GM10847 (cell line): ENCODE data around the gene UBL7.

Experiments
- POLR2A ChIP-seq: IDR thresholded peaks from 2 replicates; pipeline ENCODE4 v1.6.1; 2011; ENCODE audit not compliant: insufficient read length; ENCODE audit errors: extremely low read depth

Gene UBL7

DNA sequence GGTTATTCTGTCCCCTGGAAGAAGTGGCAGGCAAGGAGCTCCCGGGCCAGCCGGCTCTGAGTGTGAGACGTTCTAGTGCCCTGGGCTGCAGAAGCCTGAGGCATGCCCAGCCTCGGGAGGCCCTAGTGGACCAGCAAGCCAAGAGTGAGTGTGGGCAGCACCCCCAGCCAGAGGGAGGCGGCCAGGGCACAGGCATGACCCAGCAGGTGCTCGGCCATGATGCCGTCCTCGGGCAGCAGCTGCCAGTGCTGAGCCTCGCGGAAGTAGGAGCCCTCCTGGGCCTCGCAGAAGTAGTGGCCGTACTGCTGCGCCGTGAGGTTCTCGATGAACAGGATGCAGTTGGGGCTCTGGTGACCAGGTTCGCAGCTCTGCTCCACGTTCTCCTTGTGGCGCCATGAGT, 50.5 kb downstream of the UBL7 start:
- TF ChIP-seq POLR2A = no peak

DNA sequence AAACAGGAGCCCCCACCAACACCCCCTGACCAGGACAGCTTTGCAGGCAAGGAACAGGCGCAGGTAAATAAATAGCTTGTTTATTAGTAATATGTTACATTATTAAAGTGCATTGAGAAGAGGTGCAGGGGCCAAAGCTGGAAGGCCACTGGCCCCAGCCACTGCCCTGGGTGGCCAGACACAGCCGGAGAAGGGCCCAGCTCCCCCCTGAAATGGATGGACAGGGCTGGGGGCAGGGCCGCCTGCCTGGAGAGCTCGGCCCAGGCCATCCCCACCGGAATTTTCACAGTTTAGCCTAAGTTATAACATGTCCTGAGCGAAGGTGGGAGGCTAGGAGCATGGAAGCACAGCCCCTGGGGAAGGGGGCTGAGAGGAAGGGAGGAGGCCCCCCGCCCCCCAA, 51.7 kb downstream of the UBL7 start:
- TF ChIP-seq POLR2A = no peak

DNA sequence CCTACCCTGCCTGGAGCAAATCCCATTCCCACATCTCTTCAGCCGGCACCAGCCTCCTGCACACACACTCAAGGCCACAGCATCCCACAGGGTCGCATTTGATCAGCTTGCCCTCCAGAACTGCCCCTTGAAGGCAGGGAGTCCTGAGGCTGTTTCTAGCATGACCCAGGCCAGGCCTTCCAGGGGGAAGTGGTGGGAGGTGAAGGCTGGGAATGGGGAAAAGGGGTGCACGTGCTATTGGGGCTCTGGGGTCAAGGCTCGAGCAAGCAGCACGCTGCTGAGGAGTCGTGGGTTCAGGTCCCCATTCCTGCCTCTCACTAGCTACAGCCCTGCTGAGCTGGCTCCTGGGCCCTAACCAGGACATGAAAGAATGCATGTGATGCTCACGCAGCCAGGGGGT, 52.1 kb downstream of the UBL7 start:
- TF ChIP-seq POLR2A = no peak

- no peak for TF ChIP-seq POLR2A
Observed at GRCh38 chr15:74408385-74408784, 52.6 kb downstream of the UBL7 start.

DNA sequence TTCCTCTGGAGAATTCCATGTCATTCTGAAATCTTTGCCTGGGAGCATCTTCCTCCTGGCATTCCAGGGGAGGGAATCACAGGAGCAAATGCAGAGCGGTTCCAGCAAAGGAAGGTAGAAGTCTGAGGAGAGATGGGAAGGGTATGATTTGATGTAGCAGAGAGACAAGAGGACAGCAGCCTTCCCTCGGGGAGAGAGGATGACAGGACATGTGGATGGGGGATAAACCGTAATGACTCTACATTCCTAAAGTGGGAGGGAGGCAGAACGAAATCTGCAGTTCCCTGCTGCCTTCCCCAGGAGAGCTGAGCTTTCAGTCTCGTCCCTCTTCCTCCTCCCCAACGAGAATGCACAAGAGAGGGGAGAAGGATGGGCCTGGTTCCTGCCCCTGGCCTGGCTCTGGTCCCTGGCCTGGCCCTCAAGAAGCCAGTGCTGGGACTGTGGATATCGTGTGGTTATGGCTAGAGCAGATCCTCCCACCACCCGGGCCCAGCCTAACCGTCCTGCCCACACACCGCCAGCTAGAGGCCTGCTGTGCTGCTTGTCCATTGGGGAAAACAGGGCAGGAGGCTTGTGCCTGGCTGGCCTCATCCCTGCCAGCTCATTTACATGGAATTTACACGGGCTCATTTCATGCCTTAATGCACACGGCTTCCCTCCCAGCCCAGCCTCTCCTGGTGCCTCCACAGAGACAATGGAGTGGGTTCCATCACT, 53.8 kb downstream of the UBL7 start:
- peak; percentile 40 for TF ChIP-seq POLR2A

DNA sequence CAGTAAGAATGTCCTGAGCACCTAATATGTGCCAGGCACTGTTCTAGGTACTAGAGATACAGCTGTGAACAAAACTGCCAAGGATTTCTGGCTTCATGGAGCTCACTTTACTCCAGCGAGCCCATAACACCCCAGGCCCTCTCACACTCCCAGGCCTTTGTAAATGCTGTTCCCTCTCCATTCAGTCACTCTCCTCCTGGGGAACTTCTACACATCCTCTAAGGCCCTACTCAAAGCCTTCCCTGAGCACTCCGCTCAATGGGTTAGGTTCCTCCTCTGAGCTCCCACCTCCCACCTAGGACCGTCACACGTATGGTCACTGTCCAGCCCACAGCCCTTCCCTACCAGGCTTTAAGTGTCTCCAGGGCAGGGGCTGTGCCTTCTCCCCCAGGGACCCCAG, 54.4 kb downstream of the UBL7 start:
- no peak for TF ChIP-seq POLR2A

DNA sequence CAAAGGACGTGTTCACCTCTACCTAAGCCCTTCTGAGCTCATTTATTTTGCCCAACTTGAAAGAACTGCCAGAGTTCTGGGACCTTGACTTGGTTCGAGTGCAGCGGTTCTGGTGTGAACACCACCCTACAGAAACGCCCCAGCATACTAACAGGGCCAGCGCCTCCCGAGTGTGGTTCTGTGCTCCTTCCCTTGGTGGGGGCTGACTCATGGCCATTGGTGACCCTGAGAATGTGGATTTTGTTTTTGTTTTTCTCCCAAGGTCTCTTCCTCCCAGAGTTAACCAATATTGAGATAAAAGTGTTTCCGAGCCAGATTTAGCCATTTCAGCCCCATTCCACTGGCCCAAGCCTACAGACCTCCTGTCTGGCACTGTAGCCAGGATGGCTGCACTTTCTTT, 55.1 kb downstream of the UBL7 start:
- TF ChIP-seq POLR2A = no peak

- TF ChIP-seq POLR2A = no peak
Observed at GRCh38 chr15:74403991-74404563, 56.9 kb downstream of the UBL7 start.

- TF ChIP-seq POLR2A = no peak
Observed at GRCh38 chr15:74403588-74403919, 57.4 kb downstream of the UBL7 start.

DNA sequence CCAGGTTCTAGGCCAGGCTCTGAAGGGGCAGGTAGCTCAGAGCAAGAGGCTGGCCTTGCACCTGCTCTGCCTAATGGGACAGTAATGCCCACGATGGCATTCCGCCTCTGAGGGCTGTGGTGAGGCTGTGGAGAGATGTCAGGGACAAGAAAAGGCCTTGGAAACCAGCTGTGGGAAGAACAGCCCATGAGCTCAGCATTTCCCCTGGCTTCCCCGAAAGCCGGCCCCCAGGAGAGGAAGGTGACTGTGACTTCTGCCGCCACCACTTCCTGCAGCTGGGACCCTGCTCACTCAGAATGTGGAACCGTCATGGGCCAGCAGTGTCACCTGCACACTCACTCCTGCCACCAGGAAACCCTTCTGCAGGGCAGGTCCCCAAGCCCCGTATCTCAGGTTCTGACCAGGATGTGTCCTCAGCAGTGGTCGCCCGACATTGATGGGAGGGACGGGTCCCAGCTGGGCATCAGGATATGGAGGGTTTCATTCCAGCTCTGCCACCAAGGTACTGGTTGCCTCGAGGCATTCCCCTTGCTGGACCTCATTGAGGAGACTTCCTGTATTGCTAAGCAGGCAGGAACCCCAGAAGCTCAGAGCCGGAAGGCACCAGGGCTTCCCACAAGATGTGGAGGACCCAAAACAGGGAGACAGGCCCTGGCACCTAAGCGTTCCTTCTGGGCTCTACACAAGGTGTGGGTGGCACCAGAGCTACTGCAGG, 57.9 kb downstream of the UBL7 start:
- no peak for TF ChIP-seq POLR2A

DNA sequence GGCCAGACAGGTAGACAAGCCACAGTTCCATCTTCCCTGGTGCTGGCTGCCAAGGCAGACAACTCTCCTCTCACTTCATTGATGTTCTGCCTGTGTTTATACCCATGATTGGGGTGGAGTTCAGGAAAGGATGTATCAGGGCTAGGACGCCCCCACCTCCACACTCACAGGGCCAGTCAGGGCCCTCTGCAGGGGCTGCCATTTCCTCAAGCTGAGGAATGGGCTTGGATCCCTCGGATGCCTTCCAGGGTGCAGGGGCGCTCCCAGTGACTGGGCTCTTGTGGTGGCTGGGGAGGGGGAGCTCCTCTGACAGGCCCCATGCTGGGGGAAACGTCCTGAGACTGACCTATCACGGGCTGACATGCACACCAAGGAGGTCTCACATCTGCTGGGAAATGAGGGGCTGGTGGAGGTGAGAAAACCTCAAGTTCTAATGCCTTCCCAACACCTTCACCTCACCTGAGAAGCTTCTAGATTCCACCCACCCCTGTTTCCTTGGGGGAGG, 58.6 kb downstream of the UBL7 start:
- TF ChIP-seq POLR2A = no peak

GRCh38 chr15:74400915-74401757, 59.8 kb downstream of the UBL7 start:
- TF ChIP-seq POLR2A = peak; percentile 2

DNA sequence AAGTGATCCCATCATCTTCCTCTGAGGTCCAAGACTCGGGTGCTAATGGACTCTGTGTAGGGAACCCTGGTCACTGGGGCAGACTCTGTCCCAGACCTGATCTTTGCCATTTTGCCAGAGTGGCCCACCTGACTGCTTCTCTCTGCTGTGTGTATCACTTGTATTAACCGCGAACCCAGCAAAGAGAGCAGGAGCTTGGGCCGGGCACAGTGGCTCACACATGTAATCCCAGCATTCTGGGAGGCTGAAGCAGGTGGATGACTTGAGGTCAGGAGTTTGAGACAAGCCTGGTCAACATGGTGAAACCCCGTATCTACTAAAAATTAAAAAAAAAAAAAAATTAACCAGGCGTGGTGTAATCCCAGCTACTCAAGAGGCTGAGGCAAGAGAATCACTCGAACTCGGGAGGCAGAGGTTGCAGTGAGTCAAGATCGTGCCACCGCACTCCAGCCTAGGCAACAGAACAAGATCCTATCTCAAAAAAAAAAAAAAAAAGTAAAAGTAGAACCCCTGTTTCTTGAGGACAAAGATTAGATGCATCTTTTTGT, 60.6 kb downstream of the UBL7 start:
- TF ChIP-seq POLR2A = no peak

- TF ChIP-seq POLR2A = peak; percentile 19
Observed at GRCh38 chr15:74399511-74400312, 61.2 kb downstream of the UBL7 start.
